K562 (cell line): ENCODE results near the gene C15orf62. TPM values are rescaled to one million over a fixed set of nuclear protein-coding genes. Genes with fewer than 3 reads are reported as not detected.

Experiments used
- BRF1 ChIP-seq: IDR thresholded peaks from 3 replicates; pipeline ENCODE4 v1.6.1; 2011; ENCODE audit warnings: borderline replicate concordance, mild to moderate bottlenecking; ENCODE audit not compliant: insufficient read length; ENCODE audit errors: extremely low read depth
- EZH2 ChIP-seq: IDR thresholded peaks from 2 replicates; pipeline ENCODE4 v1.6.1; 2012; ENCODE audit warnings: low read depth, mild to moderate bottlenecking, inconsistent platforms, low read length, borderline replicate concordance
- PATZ1 ChIP-seq: fragments of 250-450 bp; sonication (Bioruptor Pico); IDR thresholded peaks from 2 replicates; pipeline ENCODE4 v1.5.0; 2020; ENCODE audit warnings: mild to moderate bottlenecking, borderline replicate concordance
- POLR2B ChIP-seq: fragments of 450-650 bp; IDR thresholded peaks from 2 replicates; pipeline ENCODE4 v1.6.1; 2018; ENCODE audit warnings: low read depth; ENCODE audit not compliant: partially characterized antibody
- SNIP1 ChIP-seq: fragments of 450-650 bp; IDR thresholded peaks from 2 replicates; pipeline ENCODE4 v1.7.1; 2017; ENCODE audit warnings: low read depth, mild to moderate bottlenecking
- ZNF224 ChIP-seq: sonication (generic); formaldehyde crosslinking; IDR thresholded peaks from 2 replicates; pipeline ENCODE4 v1.8.0; 2022; ENCODE audit warnings: mild to moderate bottlenecking, missing genetic modification reagents
- ZNF311 ChIP-seq: fragments of 250-450 bp; sonication (Bioruptor Pico); IDR thresholded peaks from 2 replicates; pipeline ENCODE4 v1.4.0; 2020; ENCODE audit warnings: mild to moderate bottlenecking, moderate library complexity
- ZNF407 ChIP-seq: fragments of 450-650 bp; IDR thresholded peaks from 2 replicates; pipeline ENCODE4 v1.6.1; 2016; ENCODE audit warnings: low read depth
- polyA plus RNA-seq, 8 experiments: library from polyadenylated mRNA; depleted of rRNA in 4 of 8; stranded (reverse) in 5 of 8; unstranded in 3 of 8; fragments of >200 nt; fragmentation: Nextera tagmentation in 2 of 8; fragmentation: Illumina TruSeq in 1 of 8; extraction: Ambion mirVana in 2 of 8; extraction: Trizol in 1 of 8; gene quantifications; 2 replicates each; pipeline versions ENCODE4 v1.2.1 to v1.2.3, GENCODE V29; 2011 to 2014; ENCODE audit warnings: inconsistent platforms in 1 of 8, missing spikeins in 1 of 8
- total RNA-seq, 7 experiments: library from RNA; depleted of rRNA in 6 of 7; stranded (reverse); fragments of >200 nt in 6 of 7; fragmentation: Illumina TruSeq in 2 of 7; extraction: Trizol in 2 of 7; gene quantifications; 2 replicates each; pipeline versions ENCODE4 v1.2.1 to v1.2.3, GENCODE V29; 2011 to 2021; ENCODE audit warnings: low replicate concordance in 1 of 7
- TF ChIP-seq, protein P1 (sequence below): sonication (generic); formaldehyde crosslinking; IDR thresholded peaks from 2 replicates; pipeline ENCODE4 v1.8.1; 2023; ENCODE audit warnings: missing genetic modification reagents, mild to moderate bottlenecking, borderline replicate concordance

C15orf62 gene
- total and polyA plus RNA-seq, 9 of the 15 experiments (the other 6 are each of a cell fraction or from before 2014, with no cell fraction given): 0.01 to 0.76 (median 0.30) TPM; not detected in 1

DNA sequence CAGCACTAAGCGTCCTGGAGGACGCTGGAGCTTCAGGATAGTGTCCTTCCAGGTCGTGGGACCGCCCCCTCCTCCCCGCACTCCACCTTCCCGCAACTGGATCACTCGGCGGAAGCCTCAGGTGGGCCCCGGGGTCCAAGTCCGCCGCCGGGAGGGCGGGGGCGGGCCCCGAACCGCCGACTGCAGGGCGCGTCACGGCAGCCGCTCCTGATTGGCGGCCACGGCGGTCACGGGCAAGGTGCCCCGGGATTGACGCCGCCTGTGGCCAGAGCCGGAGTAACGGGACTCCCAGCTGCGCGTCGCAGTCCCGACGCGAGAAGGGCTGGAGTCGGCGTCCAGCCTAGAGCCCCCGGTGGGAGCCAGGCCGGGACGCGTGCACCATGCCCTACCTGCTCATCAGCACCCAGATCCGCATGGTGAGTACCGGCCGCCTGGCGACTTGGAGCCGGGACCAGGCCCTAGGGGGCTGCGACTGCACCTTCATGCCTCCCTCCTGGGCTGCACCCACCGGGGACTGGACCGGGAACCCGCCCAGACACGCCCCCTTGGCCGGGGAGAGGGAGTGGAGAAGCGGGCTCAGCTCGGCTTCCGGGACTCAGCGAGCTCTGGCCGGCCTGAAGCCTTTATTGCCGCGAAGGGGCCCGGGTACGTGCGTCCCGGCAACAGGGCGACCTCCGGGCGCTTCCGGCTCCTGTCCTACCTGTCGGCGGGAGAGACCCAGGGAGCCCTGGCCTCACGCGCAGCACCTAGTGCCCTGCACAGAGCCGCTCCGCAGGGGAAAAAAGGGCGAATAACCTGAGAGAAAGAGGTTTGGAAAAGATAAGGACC is 5.8 kb upstream of the C15orf62 start, which contains the start of gene GCHFR (continued):
- TF ChIP-seq ZNF407 (no peak), PATZ1 (no peak), ZNF311 (CRISPR knock-in tag) (no peak), POLR2B (no peak), EZH2 (no peak), SNIP1 (no peak), BRF1 (no peak), ZNF224 (CRISPR knock-in tag) (no peak)
- TF ChIP-seq, protein P1, sequence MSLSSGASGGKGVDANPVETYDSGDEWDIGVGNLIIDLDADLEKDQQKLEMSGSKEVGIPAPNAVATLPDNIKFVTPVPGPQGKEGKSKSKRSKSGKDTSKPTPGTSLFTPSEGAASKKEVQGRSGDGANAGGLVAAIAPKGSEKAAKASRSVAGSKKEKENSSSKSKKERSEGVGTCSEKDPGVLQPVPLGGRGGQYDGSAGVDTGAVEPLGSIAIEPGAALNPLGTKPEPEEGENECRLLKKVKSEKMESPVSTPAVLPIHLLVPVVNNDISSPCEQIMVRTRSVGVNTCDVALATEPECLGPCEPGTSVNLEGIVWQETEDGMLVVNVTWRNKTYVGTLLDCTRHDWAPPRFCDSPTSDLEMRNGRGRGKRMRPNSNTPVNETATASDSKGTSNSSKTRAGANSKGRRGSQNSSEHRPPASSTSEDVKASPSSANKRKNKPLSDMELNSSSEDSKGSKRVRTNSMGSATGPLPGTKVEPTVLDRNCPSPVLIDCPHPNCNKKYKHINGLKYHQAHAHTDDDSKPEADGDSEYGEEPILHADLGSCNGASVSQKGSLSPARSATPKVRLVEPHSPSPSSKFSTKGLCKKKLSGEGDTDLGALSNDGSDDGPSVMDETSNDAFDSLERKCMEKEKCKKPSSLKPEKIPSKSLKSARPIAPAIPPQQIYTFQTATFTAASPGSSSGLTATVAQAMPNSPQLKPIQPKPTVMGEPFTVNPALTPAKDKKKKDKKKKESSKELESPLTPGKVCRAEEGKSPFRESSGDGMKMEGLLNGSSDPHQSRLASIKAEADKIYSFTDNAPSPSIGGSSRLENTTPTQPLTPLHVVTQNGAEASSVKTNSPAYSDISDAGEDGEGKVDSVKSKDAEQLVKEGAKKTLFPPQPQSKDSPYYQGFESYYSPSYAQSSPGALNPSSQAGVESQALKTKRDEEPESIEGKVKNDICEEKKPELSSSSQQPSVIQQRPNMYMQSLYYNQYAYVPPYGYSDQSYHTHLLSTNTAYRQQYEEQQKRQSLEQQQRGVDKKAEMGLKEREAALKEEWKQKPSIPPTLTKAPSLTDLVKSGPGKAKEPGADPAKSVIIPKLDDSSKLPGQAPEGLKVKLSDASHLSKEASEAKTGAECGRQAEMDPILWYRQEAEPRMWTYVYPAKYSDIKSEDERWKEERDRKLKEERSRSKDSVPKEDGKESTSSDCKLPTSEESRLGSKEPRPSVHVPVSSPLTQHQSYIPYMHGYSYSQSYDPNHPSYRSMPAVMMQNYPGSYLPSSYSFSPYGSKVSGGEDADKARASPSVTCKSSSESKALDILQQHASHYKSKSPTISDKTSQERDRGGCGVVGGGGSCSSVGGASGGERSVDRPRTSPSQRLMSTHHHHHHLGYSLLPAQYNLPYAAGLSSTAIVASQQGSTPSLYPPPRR: no peak
